ENCODE results near the gene USP17L29.
"Not testable (repeated sequence)": the region's sequence is repeated elsewhere in the genome, so short reads cannot be mapped to it uniquely, and the experiment has no call there.

USP17L29 gene, protein sequence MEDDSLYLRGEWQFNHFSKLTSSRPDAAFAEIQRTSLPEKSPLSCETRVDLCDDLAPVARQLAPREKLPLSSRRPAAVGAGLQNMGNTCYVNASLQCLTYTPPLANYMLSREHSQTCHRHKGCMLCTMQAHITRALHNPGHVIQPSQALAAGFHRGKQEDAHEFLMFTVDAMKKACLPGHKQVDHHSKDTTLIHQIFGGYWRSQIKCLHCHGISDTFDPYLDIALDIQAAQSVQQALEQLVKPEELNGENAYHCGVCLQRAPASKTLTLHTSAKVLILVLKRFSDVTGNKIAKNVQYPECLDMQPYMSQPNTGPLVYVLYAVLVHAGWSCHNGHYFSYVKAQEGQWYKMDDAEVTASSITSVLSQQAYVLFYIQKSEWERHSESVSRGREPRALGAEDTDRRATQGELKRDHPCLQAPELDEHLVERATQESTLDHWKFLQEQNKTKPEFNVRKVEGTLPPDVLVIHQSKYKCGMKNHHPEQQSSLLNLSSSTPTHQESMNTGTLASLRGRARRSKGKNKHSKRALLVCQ

GRCh38 chr4:9353338-9353737, at the start of gene USP17L29:
Gene USP17L29 (plus strand): TSS chr4:9353638. CDS start chr4:9353638, 0 bp downstream.
- H3K27ac ChIP-seq (ENCODE audit: low read length); ATAC-seq (ENCODE audit: insufficient read depth, low read depth); H4K20me1 ChIP-seq (ENCODE audit: insufficient read depth, low read length); H3K9ac ChIP-seq (ENCODE audit: low read depth, low read length); H3K4me3 ChIP-seq (ENCODE audit: low read depth in 1 of 2, low read length in 2 of 2); H3K36me3 ChIP-seq (ENCODE audit: insufficient read depth, low read length); H2AFZ ChIP-seq (ENCODE audit: low read depth, low read length); H3K27me3 ChIP-seq (ENCODE audit: insufficient read depth, low read length, poor library complexity); DNase-seq; H3K4me2 ChIP-seq (ENCODE audit: insufficient read depth, low read length); H3K79me2 ChIP-seq (ENCODE audit: insufficient read depth, low read length); H3K9me3 ChIP-seq (ENCODE audit: insufficient read depth, low read length, severe bottlenecking); H3K4me1 ChIP-seq (ENCODE audit: insufficient read depth, low read length): not testable (repeated sequence)

DNA sequence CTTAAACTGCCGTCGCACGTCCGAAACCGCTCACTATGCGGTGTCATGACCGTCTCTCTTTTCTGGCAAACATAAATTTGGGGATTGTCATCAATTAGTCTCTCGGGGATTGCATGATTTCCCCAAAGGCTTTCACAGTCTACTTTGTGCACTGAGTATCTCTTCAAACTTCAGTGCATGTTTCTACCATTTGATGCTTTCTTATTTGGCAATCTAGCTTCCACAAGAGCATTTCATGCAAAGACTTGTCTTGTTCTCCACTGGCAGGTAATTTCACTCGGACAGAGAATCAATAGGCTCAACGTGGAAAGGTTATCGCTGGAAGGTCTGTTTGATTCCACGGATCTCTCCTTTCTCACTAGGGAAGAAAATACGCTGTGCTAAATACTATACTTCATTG, 29.2 kb upstream of the USP17L29 start:
- DNase-seq; H4K20me1 ChIP-seq (ENCODE audit: insufficient read depth, low read length); H3K27ac ChIP-seq (ENCODE audit: low read length); H3K9me3 ChIP-seq (ENCODE audit: insufficient read depth, low read length, severe bottlenecking); H3K79me2 ChIP-seq (ENCODE audit: insufficient read depth, low read length); ATAC-seq (ENCODE audit: insufficient read depth, low read depth); H3K36me3 ChIP-seq (ENCODE audit: insufficient read depth, low read length); H3K4me3 ChIP-seq (ENCODE audit: low read depth in 1 of 2, low read length in 2 of 2); H3K9ac ChIP-seq (ENCODE audit: low read depth, low read length); H3K27me3 ChIP-seq (ENCODE audit: insufficient read depth, low read length, poor library complexity); H3K4me2 ChIP-seq (ENCODE audit: insufficient read depth, low read length); H2AFZ ChIP-seq (ENCODE audit: low read depth, low read length); H3K4me1 ChIP-seq (ENCODE audit: insufficient read depth, low read length): not testable (repeated sequence)

GRCh38 chr4:9324865-9325264, 28.6 kb upstream of the USP17L29 start, which contains the start of gene USP17L24:
Gene USP17L24 (plus strand): TSS chr4:9325165. CDS start chr4:9325165, 0 bp downstream.
- H2AFZ ChIP-seq (ENCODE audit: low read depth, low read length); H3K9me3 ChIP-seq (ENCODE audit: insufficient read depth, low read length, severe bottlenecking); H3K4me1 ChIP-seq (ENCODE audit: insufficient read depth, low read length); H3K4me2 ChIP-seq (ENCODE audit: insufficient read depth, low read length); H3K9ac ChIP-seq (ENCODE audit: low read depth, low read length); H3K36me3 ChIP-seq (ENCODE audit: insufficient read depth, low read length); H3K27me3 ChIP-seq (ENCODE audit: insufficient read depth, low read length, poor library complexity); H3K4me3 ChIP-seq (ENCODE audit: low read depth in 1 of 2, low read length in 2 of 2); H4K20me1 ChIP-seq (ENCODE audit: insufficient read depth, low read length); H3K79me2 ChIP-seq (ENCODE audit: insufficient read depth, low read length); DNase-seq; H3K27ac ChIP-seq (ENCODE audit: low read length); ATAC-seq (ENCODE audit: insufficient read depth, low read depth): not testable (repeated sequence)

DNA sequence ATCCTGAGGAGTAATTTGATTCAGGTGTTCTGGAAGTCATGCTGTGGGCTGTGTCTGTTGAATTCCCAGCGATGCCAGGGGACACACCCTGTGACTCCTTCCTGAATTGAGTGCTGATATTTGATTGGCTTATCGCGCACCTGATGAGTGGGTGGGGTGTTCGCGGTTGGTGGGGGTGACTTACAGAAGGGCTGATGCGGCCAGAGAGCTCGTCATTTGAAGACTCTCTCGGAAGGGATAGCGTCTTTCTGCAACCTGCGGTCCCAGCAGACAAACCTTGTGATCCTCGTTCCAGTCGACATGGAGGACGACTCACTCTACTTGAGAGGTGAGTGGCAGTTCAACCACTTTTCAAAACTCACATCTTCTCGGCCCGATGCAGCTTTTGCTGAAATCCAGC, 23.8 kb upstream of the USP17L29 start, which contains the start of gene USP17L25:
TSS of gene USP17L25 (plus strand) at position 301 of the 400 bp plus-strand sequence. CDS start at position 301, 0 bp downstream.
- H3K36me3 ChIP-seq (ENCODE audit: insufficient read depth, low read length); H4K20me1 ChIP-seq (ENCODE audit: insufficient read depth, low read length); H3K9ac ChIP-seq (ENCODE audit: low read depth, low read length); H3K27ac ChIP-seq (ENCODE audit: low read length); H3K9me3 ChIP-seq (ENCODE audit: insufficient read depth, low read length, severe bottlenecking); H3K79me2 ChIP-seq (ENCODE audit: insufficient read depth, low read length); H3K4me1 ChIP-seq (ENCODE audit: insufficient read depth, low read length); H3K27me3 ChIP-seq (ENCODE audit: insufficient read depth, low read length, poor library complexity); H3K4me3 ChIP-seq (ENCODE audit: low read depth in 1 of 2, low read length in 2 of 2); H3K4me2 ChIP-seq (ENCODE audit: insufficient read depth, low read length); DNase-seq; ATAC-seq (ENCODE audit: insufficient read depth, low read depth); H2AFZ ChIP-seq (ENCODE audit: low read depth, low read length): not testable (repeated sequence)

DNA sequence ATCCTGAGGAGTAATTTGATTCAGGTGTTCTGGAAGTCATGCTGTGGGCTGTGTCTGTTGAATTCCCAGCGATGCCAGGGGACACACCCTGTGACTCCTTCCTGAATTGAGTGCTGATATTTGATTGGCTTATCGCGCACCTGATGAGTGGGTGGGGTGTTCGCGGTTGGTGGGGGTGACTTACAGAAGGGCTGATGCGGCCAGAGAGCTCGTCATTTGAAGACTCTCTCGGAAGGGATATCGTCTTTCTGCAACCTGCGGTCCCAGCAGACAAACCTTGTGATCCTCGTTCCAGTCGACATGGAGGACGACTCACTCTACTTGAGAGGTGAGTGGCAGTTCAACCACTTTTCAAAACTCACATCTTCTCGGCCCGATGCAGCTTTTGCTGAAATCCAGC, 19.1 kb upstream of the USP17L29 start, which contains the start of gene USP17L26:
TSS of gene USP17L26 (plus strand) at position 301 of the 400 bp plus-strand sequence. CDS start at position 301, 0 bp downstream.
- not testable (repeated sequence) for H3K79me2 ChIP-seq (ENCODE audit: insufficient read depth, low read length); H4K20me1 ChIP-seq (ENCODE audit: insufficient read depth, low read length); H3K36me3 ChIP-seq (ENCODE audit: insufficient read depth, low read length); DNase-seq; H3K4me3 ChIP-seq (ENCODE audit: low read depth in 1 of 2, low read length in 2 of 2); H3K9ac ChIP-seq (ENCODE audit: low read depth, low read length); H2AFZ ChIP-seq (ENCODE audit: low read depth, low read length); H3K9me3 ChIP-seq (ENCODE audit: insufficient read depth, low read length, severe bottlenecking); H3K27me3 ChIP-seq (ENCODE audit: insufficient read depth, low read length, poor library complexity); H3K4me1 ChIP-seq (ENCODE audit: insufficient read depth, low read length); H3K27ac ChIP-seq (ENCODE audit: low read length); ATAC-seq (ENCODE audit: insufficient read depth, low read depth); H3K4me2 ChIP-seq (ENCODE audit: insufficient read depth, low read length)

DNA sequence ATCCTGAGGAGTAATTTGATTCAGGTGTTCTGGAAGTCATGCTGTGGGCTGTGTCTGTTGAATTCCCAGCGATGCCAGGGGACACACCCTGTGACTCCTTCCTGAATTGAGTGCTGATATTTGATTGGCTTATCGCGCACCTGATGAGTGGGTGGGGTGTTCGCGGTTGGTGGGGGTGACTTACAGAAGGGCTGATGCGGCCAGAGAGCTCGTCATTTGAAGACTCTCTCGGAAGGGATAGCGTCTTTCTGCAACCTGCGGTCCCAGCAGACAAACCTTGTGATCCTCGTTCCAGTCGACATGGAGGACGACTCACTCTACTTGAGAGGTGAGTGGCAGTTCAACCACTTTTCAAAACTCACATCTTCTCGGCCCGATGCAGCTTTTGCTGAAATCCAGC, 14.3 kb upstream of the USP17L29 start, which contains the start of gene USP17L5:
TSS of gene USP17L5 (plus strand) at position 301 of the 400 bp plus-strand sequence. CDS start at position 301, 0 bp downstream.
- H4K20me1 ChIP-seq (ENCODE audit: insufficient read depth, low read length); H3K9ac ChIP-seq (ENCODE audit: low read depth, low read length); H3K27me3 ChIP-seq (ENCODE audit: insufficient read depth, low read length, poor library complexity); ATAC-seq (ENCODE audit: insufficient read depth, low read depth); H3K4me2 ChIP-seq (ENCODE audit: insufficient read depth, low read length); H3K4me3 ChIP-seq (ENCODE audit: low read depth in 1 of 2, low read length in 2 of 2); H3K9me3 ChIP-seq (ENCODE audit: insufficient read depth, low read length, severe bottlenecking); DNase-seq; H3K79me2 ChIP-seq (ENCODE audit: insufficient read depth, low read length); H3K36me3 ChIP-seq (ENCODE audit: insufficient read depth, low read length); H2AFZ ChIP-seq (ENCODE audit: low read depth, low read length); H3K4me1 ChIP-seq (ENCODE audit: insufficient read depth, low read length); H3K27ac ChIP-seq (ENCODE audit: low read length): not testable (repeated sequence)

GRCh38 chr4:9343848-9344247, 9.6 kb upstream of the USP17L29 start, which contains the start of gene USP17L27:
Gene USP17L27 (plus strand): TSS chr4:9344148. CDS start chr4:9344148, 0 bp downstream.
- not testable (repeated sequence) for DNase-seq; H3K9ac ChIP-seq (ENCODE audit: low read depth, low read length); H3K4me3 ChIP-seq (ENCODE audit: low read depth in 1 of 2, low read length in 2 of 2); H3K4me1 ChIP-seq (ENCODE audit: insufficient read depth, low read length); H3K27me3 ChIP-seq (ENCODE audit: insufficient read depth, low read length, poor library complexity); H2AFZ ChIP-seq (ENCODE audit: low read depth, low read length); H4K20me1 ChIP-seq (ENCODE audit: insufficient read depth, low read length); H3K79me2 ChIP-seq (ENCODE audit: insufficient read depth, low read length); H3K9me3 ChIP-seq (ENCODE audit: insufficient read depth, low read length, severe bottlenecking); H3K27ac ChIP-seq (ENCODE audit: low read length); H3K4me2 ChIP-seq (ENCODE audit: insufficient read depth, low read length); ATAC-seq (ENCODE audit: insufficient read depth, low read depth); H3K36me3 ChIP-seq (ENCODE audit: insufficient read depth, low read length)

- H3K9me3 ChIP-seq (ENCODE audit: insufficient read depth, low read length, severe bottlenecking); H3K27ac ChIP-seq (ENCODE audit: low read length); H2AFZ ChIP-seq (ENCODE audit: low read depth, low read length); H3K4me2 ChIP-seq (ENCODE audit: insufficient read depth, low read length); H3K36me3 ChIP-seq (ENCODE audit: insufficient read depth, low read length); H3K4me1 ChIP-seq (ENCODE audit: insufficient read depth, low read length); H4K20me1 ChIP-seq (ENCODE audit: insufficient read depth, low read length); DNase-seq; H3K27me3 ChIP-seq (ENCODE audit: insufficient read depth, low read length, poor library complexity); H3K79me2 ChIP-seq (ENCODE audit: insufficient read depth, low read length); ATAC-seq (ENCODE audit: insufficient read depth, low read depth); H3K9ac ChIP-seq (ENCODE audit: low read depth, low read length); H3K4me3 ChIP-seq (ENCODE audit: low read depth in 1 of 2, low read length in 2 of 2): not testable (repeated sequence)
Measured at GRCh38 chr4:9348593-9348992, 4.8 kb upstream of the USP17L29 start, which contains the start of gene USP17L28. Gene USP17L28 (plus strand): TSS chr4:9348893. CDS start chr4:9348893, 0 bp downstream.

Measured in DND-41 (cell line).